Measurements from ENCODE around the gene TRIM17.
A peak's percentile ranks its signal among the peaks of the same experiment; 100 is the strongest.
"Not testable (repeated sequence)": the region's sequence is repeated elsewhere in the genome, so short reads cannot be mapped to it uniquely, and the experiment has no call there.

Gene TRIM17

DNA sequence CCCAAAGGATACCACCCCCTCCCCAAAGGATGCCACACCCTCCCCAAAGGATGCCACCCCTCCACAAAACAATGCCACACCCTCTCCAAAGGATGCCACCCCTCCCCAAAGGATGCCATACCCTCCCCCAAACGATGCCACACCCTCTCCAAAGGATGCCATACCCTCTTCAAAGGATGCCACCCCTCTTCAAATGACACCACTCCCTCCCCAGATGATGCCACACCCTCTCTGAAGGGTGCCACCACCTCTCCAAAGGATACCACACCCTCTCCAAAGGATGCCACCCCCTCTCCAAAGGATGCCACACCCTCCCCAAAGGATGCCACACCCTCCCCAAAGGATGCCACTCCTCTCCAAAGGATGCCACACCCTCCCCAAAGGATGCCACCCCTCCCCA lies 21.6 kb upstream of the TRIM17 start:
- Histone ChIP-seq H3K27me3 (peaks cover 0 to 58% of the 10 kb centered on the region in 2 donors), H3K9me3 (no peaks in the 10 kb centered on the region), H3K4me3 (no peak overlapping the region), H3K4me1 (no peaks in the 10 kb centered on the region), H3K36me3 (no peaks in the 10 kb centered on the region), H3K27ac (no peak overlapping the region)
- intact Hi-C loops (cut with DNase I; ENCODE audit: low total_unique reads) = no loop called here
- TF ChIP-seq, protein P1, sequence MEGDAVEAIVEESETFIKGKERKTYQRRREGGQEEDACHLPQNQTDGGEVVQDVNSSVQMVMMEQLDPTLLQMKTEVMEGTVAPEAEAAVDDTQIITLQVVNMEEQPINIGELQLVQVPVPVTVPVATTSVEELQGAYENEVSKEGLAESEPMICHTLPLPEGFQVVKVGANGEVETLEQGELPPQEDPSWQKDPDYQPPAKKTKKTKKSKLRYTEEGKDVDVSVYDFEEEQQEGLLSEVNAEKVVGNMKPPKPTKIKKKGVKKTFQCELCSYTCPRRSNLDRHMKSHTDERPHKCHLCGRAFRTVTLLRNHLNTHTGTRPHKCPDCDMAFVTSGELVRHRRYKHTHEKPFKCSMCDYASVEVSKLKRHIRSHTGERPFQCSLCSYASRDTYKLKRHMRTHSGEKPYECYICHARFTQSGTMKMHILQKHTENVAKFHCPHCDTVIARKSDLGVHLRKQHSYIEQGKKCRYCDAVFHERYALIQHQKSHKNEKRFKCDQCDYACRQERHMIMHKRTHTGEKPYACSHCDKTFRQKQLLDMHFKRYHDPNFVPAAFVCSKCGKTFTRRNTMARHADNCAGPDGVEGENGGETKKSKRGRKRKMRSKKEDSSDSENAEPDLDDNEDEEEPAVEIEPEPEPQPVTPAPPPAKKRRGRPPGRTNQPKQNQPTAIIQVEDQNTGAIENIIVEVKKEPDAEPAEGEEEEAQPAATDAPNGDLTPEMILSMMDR (IDR thresholded peaks at IDR 0.05) = no peak
- no peak for DNase-seq

DNA sequence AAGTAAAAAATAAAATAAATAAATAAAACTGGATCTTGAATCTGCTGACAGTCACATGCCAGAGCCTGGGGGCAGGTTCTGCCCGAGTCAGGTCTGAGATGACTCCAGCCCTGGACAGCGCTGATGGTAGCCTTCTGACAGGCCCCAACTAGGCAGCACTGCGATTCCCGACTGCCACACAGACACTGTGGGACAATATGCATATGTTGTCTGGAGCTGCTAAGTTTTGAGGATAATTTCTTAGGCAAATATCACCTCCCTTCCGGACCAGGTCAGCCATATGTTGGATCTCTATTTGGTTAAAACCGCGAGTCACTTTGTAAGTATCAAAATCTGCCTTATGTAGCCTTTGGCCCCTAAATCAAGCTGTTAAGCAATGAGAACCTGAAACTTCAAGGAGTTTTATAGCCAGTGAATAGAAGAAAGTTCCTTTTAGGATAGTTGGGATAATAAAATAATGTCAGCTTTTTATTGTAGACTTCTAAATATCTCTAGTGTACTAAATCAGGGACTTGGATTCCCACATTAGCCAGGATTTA lies 20.8 kb upstream of the TRIM17 start:
- TF ChIP-seq, protein P1 (IDR thresholded peaks at IDR 0.05) = no peak
- Histone ChIP-seq H3K27me3 (peaks cover 0 to 54% of the 10 kb centered on the region in 2 donors), H3K4me3 (no peak overlapping the region), H3K36me3 (no peaks in the 10 kb centered on the region), H3K9me3 (no peaks in the 10 kb centered on the region), H3K27ac (no peak overlapping the region), H3K4me1 (no peaks in the 10 kb centered on the region)
- DNase-seq = no peak
- intact Hi-C loops (cut with DNase I; ENCODE audit: low total_unique reads) = no loop called here

DNA sequence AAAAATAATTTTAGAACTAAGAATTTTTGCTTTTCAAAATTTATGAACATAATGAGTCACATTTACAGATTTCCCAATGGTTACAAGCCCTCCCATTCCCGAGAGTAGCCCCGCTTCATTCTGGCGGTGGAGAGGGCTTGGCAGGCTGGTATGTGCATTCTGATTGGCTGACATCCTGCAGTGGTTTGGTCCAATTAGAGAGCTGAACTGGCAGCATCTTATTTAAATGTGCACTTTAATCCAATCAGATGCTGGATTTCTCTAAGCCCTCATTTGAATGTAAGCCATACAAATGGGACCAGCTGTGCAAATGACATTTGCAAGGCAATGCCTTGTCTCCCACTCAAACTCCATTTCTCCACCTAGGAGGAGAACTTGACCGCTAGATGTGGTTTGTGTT lies 18.0 kb upstream of the TRIM17 start:
- H3K4me3 ChIP-seq = no peak overlapping the region
- TF ChIP-seq, protein P1 (IDR thresholded peaks at IDR 0.05) = no peak
- DNase-seq = no peak
- no peaks in the 10 kb centered on the region for H3K9me3 ChIP-seq
- H3K27me3 ChIP-seq = peaks cover 0 to 34% of the 10 kb centered on the region in 2 donors
- intact Hi-C loops (cut with DNase I; ENCODE audit: low total_unique reads) = no loop called here
- H3K36me3 ChIP-seq = no peaks in the 10 kb centered on the region
- no peak overlapping the region for H3K27ac ChIP-seq
- H3K4me1 ChIP-seq = no peaks in the 10 kb centered on the region

DNA sequence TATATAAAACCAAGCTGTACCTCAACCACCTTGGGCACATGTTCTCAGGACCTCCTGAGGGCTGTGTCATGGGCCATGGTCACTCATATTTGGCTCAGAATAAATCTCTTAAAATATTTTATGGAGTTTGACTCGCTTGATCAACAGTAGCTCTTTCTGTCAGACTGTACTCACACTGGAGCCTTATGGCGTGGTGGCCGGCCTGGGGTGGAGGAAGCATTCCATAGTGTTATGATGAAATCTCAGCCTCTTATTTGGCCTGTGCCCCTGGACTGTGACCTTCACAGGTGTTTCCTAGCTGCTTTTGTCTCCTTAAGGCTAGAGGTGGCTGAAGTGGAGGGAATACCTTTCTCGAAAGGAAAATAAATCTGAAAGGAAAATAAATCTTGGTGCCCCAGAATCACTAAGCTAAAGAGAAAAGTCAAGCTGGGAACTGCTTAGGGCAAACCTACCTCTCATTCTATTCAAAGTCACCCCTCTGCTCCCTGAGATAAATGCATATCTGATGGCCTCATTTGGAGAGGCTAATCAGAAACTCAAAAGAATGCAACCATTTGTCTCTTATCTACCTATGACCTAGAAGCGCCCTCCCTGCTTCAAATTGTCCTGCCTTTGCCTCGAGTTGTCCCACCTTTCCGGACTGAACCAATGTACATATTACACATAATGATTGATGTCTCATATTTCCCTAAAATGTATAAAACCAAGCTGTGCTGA lies 16.8 kb upstream of the TRIM17 start:
- intact Hi-C loops (cut with DNase I; ENCODE audit: low total_unique reads); H3K27ac ChIP-seq; H3K4me3 ChIP-seq; H3K9me3 ChIP-seq; H3K36me3 ChIP-seq; H3K4me1 ChIP-seq: not testable (repeated sequence)
- H3K27me3 ChIP-seq = peaks cover 0 to 29% of the 10 kb centered on the region in 2 donors
- DNase-seq = peak in 1 of 2 donors; percentile 20

DNA sequence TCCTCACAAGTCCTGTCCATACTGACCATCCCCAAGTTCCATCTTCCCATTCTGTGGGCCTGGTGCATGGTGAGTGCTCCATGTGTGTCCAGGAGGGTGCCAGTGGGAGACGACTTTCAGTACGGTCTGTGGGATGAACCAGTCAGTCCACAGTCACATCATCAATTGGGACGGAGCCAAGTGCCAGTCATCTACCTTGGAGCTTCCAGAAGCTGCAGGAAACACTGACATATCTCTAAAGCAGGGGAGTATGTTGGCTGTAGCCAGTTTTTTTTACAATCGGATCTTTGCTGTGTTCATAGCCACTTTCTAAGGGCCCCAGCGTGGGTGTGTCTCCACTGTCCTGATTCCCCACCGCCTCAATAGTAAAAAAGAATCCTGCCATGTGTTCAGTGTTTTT lies 13.6 kb upstream of the TRIM17 start:
- no peaks in the 10 kb centered on the region for H3K4me1 ChIP-seq
- H3K27ac ChIP-seq = no peak overlapping the region
- DNase-seq = no peak
- intact Hi-C loops (cut with DNase I; ENCODE audit: low total_unique reads) = no loop called here
- H3K36me3 ChIP-seq = no peaks in the 10 kb centered on the region
- H3K27me3 ChIP-seq = peaks cover 0 to 20% of the 10 kb centered on the region in 2 donors
- no peak overlapping the region for H3K4me3 ChIP-seq
- TF ChIP-seq, protein P1 (IDR thresholded peaks at IDR 0.05) = no peak
- H3K9me3 ChIP-seq = no peaks in the 10 kb centered on the region

DNA sequence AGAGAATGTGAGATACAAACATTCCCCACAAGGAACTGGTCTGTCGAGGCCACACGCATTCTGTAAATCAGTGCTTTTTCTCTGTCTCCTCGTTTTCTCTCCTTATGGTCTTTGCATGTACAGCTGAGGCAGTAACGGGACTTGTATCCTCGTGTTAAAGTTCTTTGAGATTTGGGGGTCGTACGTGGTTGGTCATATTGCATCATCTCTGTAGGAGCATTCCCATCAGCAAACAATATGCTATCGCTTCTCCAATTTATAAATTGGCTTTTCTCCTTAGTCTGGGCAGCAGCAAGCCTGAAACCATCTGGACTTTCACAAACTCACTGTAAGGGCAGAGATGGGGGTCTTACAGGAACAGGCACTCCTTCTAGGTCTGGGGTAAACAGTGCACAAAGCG lies 13.0 kb upstream of the TRIM17 start:
- DNase-seq = no peak
- Histone ChIP-seq H3K4me3 (no peak overlapping the region), H3K27me3 (peaks cover 0 to 20% of the 10 kb centered on the region in 2 donors), H3K9me3 (no peaks in the 10 kb centered on the region), H3K36me3 (no peaks in the 10 kb centered on the region), H3K27ac (no peak overlapping the region), H3K4me1 (no peaks in the 10 kb centered on the region)
- TF ChIP-seq, protein P1 (IDR thresholded peaks at IDR 0.05) = no peak
- intact Hi-C loops (cut with DNase I; ENCODE audit: low total_unique reads) = no loop called here

All from tibial artery (tissue), 4 donors.